NT2/D1 (cell line): Measurements from ENCODE around the gene RPL27A.

Experiments
- SUZ12 ChIP-seq: IDR thresholded peaks from 2 replicates; pipeline ENCODE4 v1.6.1; 2011; ENCODE audit not compliant: insufficient read length, insufficient read depth; ENCODE audit errors: extremely low read depth
- YY1 ChIP-seq: IDR thresholded peaks from 2 replicates; pipeline ENCODE4 v1.6.1; 2011; ENCODE audit not compliant: insufficient read length, insufficient read depth

GRCh38 chr11:8717544-8717875, 34.9 kb downstream of the RPL27A start:
- TF ChIP-seq YY1 (no peak), SUZ12 (no peak)
